Ovary (tissue), 9 donors: ENCODE measurements around the gene FAM161A. TPM values are rescaled to one million over a fixed set of nuclear protein-coding genes. Genes with fewer than 3 reads are reported as not detected.
"Not testable (repeated sequence)": the region's sequence is repeated elsewhere in the genome, so short reads cannot be mapped to it uniquely, and the experiment has no call there.

Experiments used
- DNase-seq, 5 donors: peaks; one replicate each; pipeline ENCODE4 v3.0.0-alpha.2; 2019 to 2020
- H3K27ac ChIP-seq, 2 donors: fragments of 200-600 bp; one replicate each; pipeline versions ENCODE4 v1.5.1 to v1.8.0; 2019 to 2022
- H3K27me3 ChIP-seq: fragments of 200-600 bp; one replicate; pipeline ENCODE4 v1.8.0; 2022
- H3K36me3 ChIP-seq: fragments of 200-600 bp; sonication (generic); one replicate; pipeline ENCODE4 v1.5.1; 2019
- H3K4me1 ChIP-seq: one replicate; pipeline ENCODE4 v1.8.1; 2013; ENCODE audit warnings: mild to moderate bottlenecking, moderate library complexity; ENCODE audit not compliant: insufficient read depth
- H3K4me3 ChIP-seq: fragments of 200-600 bp; sonication (generic); one replicate; pipeline ENCODE4 v1.5.1; 2017
- H3K9me3 ChIP-seq, 2 donors: fragments of 200-600 bp in 1 of 2; sonication (generic) in 1 of 2; one replicate each; pipeline versions ENCODE4 v1.5.1 to v1.8.1; 2013 to 2019; ENCODE audit warnings: mild to moderate bottlenecking in 1 of 2, moderate library complexity in 1 of 2
- EP300 ChIP-seq: sonication (generic); formaldehyde crosslinking; IDR thresholded peaks from one replicate; pipeline ENCODE4 v1.6.1; 2017; ENCODE audit warnings: antibody characterized with exemption
- POLR2A ChIP-seq: fragments of 450-650 bp; IDR thresholded peaks from one replicate; pipeline ENCODE4 v1.6.1; 2017; ENCODE audit warnings: antibody characterized with exemption, mild to moderate bottlenecking, moderate library complexity
- WGBS, 3 donors: extraction: QIAGEN DNeasy Blood & Tissue Kit in 1 of 3; methylation state at CpG; one replicate each; pipeline versions ENCODE4 v1.1.5 to v1.1.7; 2013 to 2017; 5-methylcytosine and 5-hydroxymethylcytosine counted together
- intact Hi-C, 4 donors: fragments of 100-400 bp; cut with DNase I; formaldehyde crosslinking; loops; one replicate each; pipeline versions ENCODE4 v1.11.0 to v1.15.1; 2022 to 2023
- polyA plus RNA-seq, 2 donors: library from polyadenylated mRNA; stranded (reverse); fragments of 200-250 nt in 1 of 2; fragments of 350-450 nt in 1 of 2; fragmentation: Illumina TruSeq in 1 of 2; extraction: RNeasy Lipid Tissue Mini Kit (QIAGEN cat#74804) in 1 of 2; gene quantifications; one replicate each; pipeline ENCODE4 v1.2.3, GENCODE V29; 2013 to 2014
- total RNA-seq, 7 donors: library from RNA; depleted of rRNA in 2 of 7; stranded (reverse); fragments of >200 nt in 2 of 7; fragmentation: NEBNext Ultra II Directional in 3 of 7; extraction: Animal tissue kit (Norgen Biotek cat#: 25700) in 3 of 7; gene quantifications; one replicate each; pipeline versions ENCODE4 v1.1.0 to v1.2.4, GENCODE V29; 2016 to 2023
- TF ChIP-seq, protein P1 (sequence below), 3 donors: fragments of 450-650 bp in 2 of 3; fragments of 200-600 bp in 1 of 3; IDR thresholded peaks; one replicate each; pipeline versions ENCODE4 v1.5.1 to v1.8.0; 2016 to 2022; ENCODE audit warnings: antibody characterized with exemption in 3 of 3, mild to moderate bottlenecking in 1 of 3
- donor health status: DM: no; HTN: no; CAD: no; lungs with moderate emphysema.
- donor health status: DM: no; HTN: no; CAD: no.
- donor health status: Bipolar disorder and iron deficiency.
- donor health status: DM: yes; HTN: yes; CAD: no.
- donor health status: DM: no; HTN: no; CAD: no.
- donor health status: DM: yes; HTN: yes; CAD: no.

Gene FAM161A
- total and polyA plus RNA-seq, 9 donors = 4.9 to 9.4 (median 6.7) TPM

DNA sequence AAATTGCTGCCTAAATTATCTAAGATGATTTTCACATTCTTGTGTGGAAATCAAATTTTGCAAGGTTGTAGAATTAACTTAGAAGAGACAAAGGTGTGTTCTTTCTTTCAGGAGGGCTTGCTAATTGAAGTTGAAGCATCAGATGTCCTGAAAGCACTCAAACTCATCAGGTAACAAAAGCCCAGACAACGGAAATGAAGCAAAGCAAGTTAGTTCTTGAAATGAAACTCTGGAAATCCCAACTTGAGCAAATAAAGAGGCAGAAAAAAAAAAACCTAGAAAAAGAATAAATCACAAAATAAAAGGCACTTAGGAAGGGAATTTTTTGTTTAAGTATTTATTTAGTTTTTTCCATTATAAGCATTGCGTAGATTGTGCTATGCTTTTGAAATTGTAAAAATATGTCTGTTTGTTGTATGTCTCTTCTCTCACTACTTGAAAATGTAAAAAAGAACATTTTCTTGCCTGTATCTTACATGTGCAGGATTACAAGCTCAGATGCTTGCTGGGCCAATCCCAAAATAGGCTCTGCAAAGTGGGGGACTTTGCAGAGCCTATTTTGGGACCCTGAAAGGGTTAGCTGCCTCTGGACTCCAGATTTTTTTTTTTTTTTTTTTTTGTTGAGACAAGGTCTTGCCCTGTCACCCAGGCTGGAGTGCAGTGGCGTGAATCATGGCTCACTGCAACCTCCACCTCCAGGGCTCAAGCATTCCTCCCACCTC lies 46.7 kb downstream of the FAM161A start:
- intact Hi-C loops = no loop called here
- TF ChIP-seq POLR2A = no peak
- TF ChIP-seq, protein P1, sequence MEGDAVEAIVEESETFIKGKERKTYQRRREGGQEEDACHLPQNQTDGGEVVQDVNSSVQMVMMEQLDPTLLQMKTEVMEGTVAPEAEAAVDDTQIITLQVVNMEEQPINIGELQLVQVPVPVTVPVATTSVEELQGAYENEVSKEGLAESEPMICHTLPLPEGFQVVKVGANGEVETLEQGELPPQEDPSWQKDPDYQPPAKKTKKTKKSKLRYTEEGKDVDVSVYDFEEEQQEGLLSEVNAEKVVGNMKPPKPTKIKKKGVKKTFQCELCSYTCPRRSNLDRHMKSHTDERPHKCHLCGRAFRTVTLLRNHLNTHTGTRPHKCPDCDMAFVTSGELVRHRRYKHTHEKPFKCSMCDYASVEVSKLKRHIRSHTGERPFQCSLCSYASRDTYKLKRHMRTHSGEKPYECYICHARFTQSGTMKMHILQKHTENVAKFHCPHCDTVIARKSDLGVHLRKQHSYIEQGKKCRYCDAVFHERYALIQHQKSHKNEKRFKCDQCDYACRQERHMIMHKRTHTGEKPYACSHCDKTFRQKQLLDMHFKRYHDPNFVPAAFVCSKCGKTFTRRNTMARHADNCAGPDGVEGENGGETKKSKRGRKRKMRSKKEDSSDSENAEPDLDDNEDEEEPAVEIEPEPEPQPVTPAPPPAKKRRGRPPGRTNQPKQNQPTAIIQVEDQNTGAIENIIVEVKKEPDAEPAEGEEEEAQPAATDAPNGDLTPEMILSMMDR (IDR thresholded peaks at IDR 0.05) = no peak
- TF ChIP-seq EP300 = no peak
- Histone ChIP-seq H3K4me1 (no peaks in the 10 kb centered on the region), H3K9me3 (no peaks in the 10 kb centered on the region), H3K27me3 (no peaks in the 10 kb centered on the region), H3K27ac (no peak overlapping the region), H3K4me3 (no peak overlapping the region), H3K36me3 (no peaks in the 10 kb centered on the region)
- no peak for DNase-seq
- WGBS, 3 donors = 73 to 91% (median 87%) methylated on average over 3 of the region's 3 CpGs

DNA sequence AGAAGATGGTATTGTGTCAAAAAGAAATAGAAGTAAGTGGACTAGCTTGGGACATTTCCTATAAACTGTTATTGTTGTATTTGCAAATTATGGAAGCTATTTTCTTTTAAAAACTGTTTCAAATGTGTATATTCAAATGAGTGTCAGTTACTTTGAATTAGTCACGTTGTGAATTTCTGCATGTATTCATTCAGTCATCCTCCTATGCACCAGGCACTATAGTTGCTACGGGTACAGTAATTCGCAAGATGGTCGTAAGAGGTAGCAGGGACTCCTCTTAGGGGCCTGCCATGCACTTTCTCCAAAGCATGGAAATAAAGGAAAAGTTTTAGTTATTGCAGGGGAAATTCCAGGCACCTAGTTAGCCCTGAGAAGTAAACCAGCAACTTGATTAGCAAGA lies 51.3 kb downstream of the FAM161A start:
- Histone ChIP-seq H3K36me3 (no peaks in the 10 kb centered on the region), H3K27ac (no peak overlapping the region), H3K4me3 (no peak overlapping the region), H3K4me1 (no peaks in the 10 kb centered on the region), H3K9me3 (no peaks in the 10 kb centered on the region), H3K27me3 (no peaks in the 10 kb centered on the region)
- intact Hi-C loops = no loop called here
- TF ChIP-seq POLR2A (no peak), EP300 (no peak)
- TF ChIP-seq, protein P1 (IDR thresholded peaks at IDR 0.05) = no peak
- WGBS, 3 donors = 85 to 91% (median 90%) methylated on average over 4 of the region's 4 CpGs
- no peak for DNase-seq

DNA sequence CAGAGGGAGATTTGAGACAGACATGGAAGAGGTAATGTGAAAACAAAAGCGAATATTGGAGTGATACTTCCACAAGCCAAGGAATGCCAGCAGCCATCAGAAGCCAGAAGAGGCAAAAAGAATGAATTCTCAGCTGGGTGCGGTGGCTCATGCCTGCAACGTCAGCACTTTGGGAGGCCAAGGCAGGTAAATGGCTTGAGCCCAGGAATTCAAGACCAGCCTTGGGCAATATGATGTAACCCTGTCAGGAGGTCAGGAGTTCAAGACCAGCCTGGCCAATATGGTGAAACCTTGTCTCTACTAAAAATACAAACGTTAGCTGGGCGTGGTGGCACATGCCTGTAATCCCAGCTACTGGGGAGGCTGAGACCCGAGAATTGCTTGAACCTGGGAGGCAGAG lies 54.8 kb downstream of the FAM161A start:
- Histone ChIP-seq H3K27ac (no peak overlapping the region), H3K4me1 (no peaks in the 10 kb centered on the region), H3K9me3 (no peaks in the 10 kb centered on the region), H3K27me3 (no peaks in the 10 kb centered on the region), H3K4me3 (no peak overlapping the region), H3K36me3 (no peaks in the 10 kb centered on the region)
- DNase-seq = no peak
- TF ChIP-seq EP300 (no peak), POLR2A (no peak)
- TF ChIP-seq, protein P1 (IDR thresholded peaks at IDR 0.05) = no peak
- intact Hi-C loops = no loop called here
- WGBS, 3 donors = 88 to 93% (median 90%) methylated on average over 6 of the region's 6 CpGs

DNA sequence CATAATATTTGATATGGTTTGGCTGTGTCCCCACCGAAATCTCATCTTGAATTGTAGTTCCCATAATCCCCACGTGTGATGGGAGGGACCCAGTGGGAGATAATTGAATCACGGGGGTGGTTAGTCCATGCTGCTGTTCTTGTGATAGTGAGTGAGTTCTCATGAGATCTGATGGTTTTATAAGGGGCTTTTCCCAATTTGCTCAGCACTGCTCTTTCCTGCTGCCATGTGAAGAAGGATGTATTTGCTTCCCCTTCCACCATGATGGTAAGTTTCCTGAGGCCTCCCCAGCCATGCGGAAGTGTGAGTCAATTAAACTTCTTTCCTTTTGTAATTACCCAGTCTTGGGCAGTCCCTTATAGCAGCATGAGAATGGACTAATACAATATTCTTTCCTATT lies 56.4 kb downstream of the FAM161A start:
- H3K9me3 ChIP-seq, H3K27me3 ChIP-seq, DNase-seq, intact Hi-C loops, H3K27ac ChIP-seq, H3K4me1 ChIP-seq, H3K4me3 ChIP-seq, H3K36me3 ChIP-seq: not testable (repeated sequence)
- WGBS, 3 donors = 67 to 71% (median 70%) methylated on average over 4 of the region's 4 CpGs

DNA sequence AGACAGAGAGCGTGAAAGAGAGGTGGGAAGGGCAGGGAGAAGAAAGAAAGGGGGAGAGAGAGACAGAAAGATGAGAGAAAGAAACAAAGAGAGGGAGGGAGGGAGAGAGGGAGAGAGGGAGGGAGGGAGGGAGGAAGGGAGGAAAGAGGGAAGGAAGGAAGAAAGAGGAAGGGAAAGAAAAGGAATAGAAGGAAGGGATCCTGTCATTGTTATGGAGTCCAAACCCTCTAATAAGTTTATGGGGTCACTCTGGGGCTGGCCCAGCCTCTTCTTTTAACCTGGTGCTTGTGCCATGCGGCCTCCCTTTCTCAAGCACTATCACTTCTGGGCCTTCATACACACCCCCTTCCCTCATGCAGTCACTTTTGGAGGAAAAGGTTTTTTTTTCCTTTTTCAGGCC lies 58.5 kb downstream of the FAM161A start:
- H3K27me3 ChIP-seq = no peaks in the 10 kb centered on the region
- H3K4me1 ChIP-seq = peaks cover 2% of the 10 kb centered on the region
- H3K4me3 ChIP-seq = no peak overlapping the region
- H3K9me3 ChIP-seq = no peaks in the 10 kb centered on the region
- DNase-seq = no peak
- intact Hi-C loops = no loop called here
- H3K27ac ChIP-seq = no peak overlapping the region
- 88 to 89% (median 89%) methylated on average over 2 of the region's 2 CpGs for WGBS, 3 donors
- TF ChIP-seq POLR2A (no peak), EP300 (no peak)
- TF ChIP-seq, protein P1 (IDR thresholded peaks at IDR 0.05) = no peak
- no peaks in the 10 kb centered on the region for H3K36me3 ChIP-seq
